Neural progenitor cell (in vitro differentiated cells): ENCODE results near the gene R3HDM2.

Source experiments
- EZH2 ChIP-seq: fragments of 200-600 bp; sonication (generic); IDR thresholded peaks from 2 replicates; pipeline ENCODE4 v1.6.1; 2017; ENCODE audit warnings: antibody characterized with exemption, mild to moderate bottlenecking, moderate library complexity
- EZH2phosphoT487 ChIP-seq: fragments of 200-600 bp; sonication (generic); IDR thresholded peaks from 2 replicates; pipeline ENCODE4 v1.6.1; 2017; ENCODE audit warnings: antibody characterized with exemption
- TF ChIP-seq, protein P1 (sequence below): fragments of 200-600 bp; sonication (generic); IDR thresholded peaks from 2 replicates; pipeline ENCODE4 v1.5.1; 2017; ENCODE audit warnings: antibody characterized with exemption, mild to moderate bottlenecking

DNA sequence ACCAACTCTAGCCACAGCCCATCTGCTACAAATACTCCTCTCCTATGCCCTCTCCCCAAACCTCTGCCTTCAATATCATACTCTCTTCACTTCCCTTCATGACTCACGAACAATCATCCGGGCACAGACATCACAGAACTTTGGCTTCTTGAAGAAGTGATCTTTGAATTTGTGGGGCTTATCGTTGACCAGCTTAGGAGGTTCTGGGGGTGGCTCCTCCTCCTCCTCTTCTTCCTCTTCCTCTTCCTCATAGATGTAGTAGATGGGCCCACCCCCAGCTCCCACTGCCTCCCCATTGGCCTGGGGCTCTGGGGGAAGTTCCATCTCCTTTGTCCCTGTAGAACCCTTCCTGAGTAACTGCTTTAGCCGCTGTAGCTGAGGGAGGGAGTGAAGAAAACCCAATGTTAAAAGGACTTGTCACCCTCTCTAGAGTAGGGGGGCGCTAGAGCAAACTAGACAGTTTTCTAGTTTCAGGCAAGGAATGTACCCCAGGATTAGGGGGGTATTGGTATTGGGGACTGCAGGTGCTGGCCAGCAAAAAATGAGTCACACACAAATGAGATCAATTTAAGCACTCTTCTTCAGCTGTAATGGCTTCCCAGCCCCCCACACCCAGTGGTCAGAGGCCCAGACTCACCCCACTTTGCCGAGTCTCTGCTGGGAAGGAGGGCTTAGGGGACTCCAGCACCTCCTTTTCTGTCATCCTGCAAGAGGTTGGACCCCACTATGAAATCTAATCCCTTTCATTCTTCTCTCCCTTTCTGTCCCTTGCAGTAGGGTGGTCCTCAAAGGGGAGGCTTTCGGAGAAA is 181.7 kb downstream of the R3HDM2 start:
- no peak for TF ChIP-seq EZH2
- TF ChIP-seq, protein P1, sequence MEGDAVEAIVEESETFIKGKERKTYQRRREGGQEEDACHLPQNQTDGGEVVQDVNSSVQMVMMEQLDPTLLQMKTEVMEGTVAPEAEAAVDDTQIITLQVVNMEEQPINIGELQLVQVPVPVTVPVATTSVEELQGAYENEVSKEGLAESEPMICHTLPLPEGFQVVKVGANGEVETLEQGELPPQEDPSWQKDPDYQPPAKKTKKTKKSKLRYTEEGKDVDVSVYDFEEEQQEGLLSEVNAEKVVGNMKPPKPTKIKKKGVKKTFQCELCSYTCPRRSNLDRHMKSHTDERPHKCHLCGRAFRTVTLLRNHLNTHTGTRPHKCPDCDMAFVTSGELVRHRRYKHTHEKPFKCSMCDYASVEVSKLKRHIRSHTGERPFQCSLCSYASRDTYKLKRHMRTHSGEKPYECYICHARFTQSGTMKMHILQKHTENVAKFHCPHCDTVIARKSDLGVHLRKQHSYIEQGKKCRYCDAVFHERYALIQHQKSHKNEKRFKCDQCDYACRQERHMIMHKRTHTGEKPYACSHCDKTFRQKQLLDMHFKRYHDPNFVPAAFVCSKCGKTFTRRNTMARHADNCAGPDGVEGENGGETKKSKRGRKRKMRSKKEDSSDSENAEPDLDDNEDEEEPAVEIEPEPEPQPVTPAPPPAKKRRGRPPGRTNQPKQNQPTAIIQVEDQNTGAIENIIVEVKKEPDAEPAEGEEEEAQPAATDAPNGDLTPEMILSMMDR, result no peak
- no peak for TF ChIP-seq EZH2phosphoT487
